Keratinocyte (primary cell): ENCODE measurements around the gene FAM43B. TPM values are rescaled to one million over a fixed set of nuclear protein-coding genes. Genes with fewer than 3 reads are reported as not detected.

Experiments
- DNase-seq: peaks from one replicate; pipeline ENCODE4 v3.0.0-alpha.2; 2011; ENCODE audit warnings: low read depth, missing footprints, low spot score
- FAIRE-seq: peaks from 2 replicates; lab custom pipeline; 2011; peaks lifted over from hg19 to GRCh38; lab: Jason Lieb, UNC
- H2AFZ ChIP-seq: 2 replicates; pipeline ENCODE4 v1.6.0; 2012; ENCODE audit warnings: low read length, control low read depth, inconsistent platforms; ENCODE audit not compliant: control insufficient read depth
- H3K27ac ChIP-seq: 2 replicates; pipeline ENCODE4 v1.5.1; 2011; ENCODE audit warnings: low read length; ENCODE audit not compliant: control insufficient read depth, insufficient read depth
- H3K27me3 ChIP-seq: 3 replicates; pipeline ENCODE4 v1.6.0; 2011; ENCODE audit warnings: low read length; ENCODE audit not compliant: control insufficient read depth, insufficient read depth; ENCODE audit errors: extremely low read depth
- H3K36me3 ChIP-seq, 2 experiments: 2 replicates in 1 of 2; 3 replicates in 1 of 2; pipeline ENCODE4 v1.5.1; 2011; ENCODE audit warnings: low read length in 2 of 2, mild to moderate bottlenecking in 1 of 2; ENCODE audit not compliant: control insufficient read depth in 2 of 2, insufficient read depth in 2 of 2; ENCODE audit errors: extremely low read depth in 1 of 2
- H3K4me1 ChIP-seq: 3 replicates; pipeline ENCODE4 v1.5.1; 2011; ENCODE audit warnings: low read length; ENCODE audit not compliant: control insufficient read depth, insufficient read depth; ENCODE audit errors: extremely low read depth
- H3K4me2 ChIP-seq: 3 replicates; pipeline ENCODE4 v1.6.0; 2011; ENCODE audit warnings: low read depth, low read length; ENCODE audit not compliant: control insufficient read depth, insufficient read depth; ENCODE audit errors: extremely low read depth
- H3K4me3 ChIP-seq, 3 experiments: fragments of 200-600 bp in 1 of 3; sonication (generic) in 1 of 3; 2 replicates in 2 of 3; 3 replicates in 1 of 3; pipeline ENCODE4 v1.5.1; 2011 to 2016; ENCODE audit warnings: low read length in 3 of 3, mild to moderate bottlenecking in 3 of 3, control low read depth in 2 of 3, inconsistent platforms in 1 of 3, low read depth in 1 of 3, mixed read lengths in 1 of 3, mixed run types in 1 of 3, moderate library complexity in 1 of 3; ENCODE audit not compliant: control insufficient read depth in 2 of 3, insufficient read depth in 2 of 3; ENCODE audit errors: extremely low read depth in 1 of 3
- H3K79me2 ChIP-seq: 2 replicates; pipeline ENCODE4 v1.6.0; 2012; ENCODE audit warnings: low read length; ENCODE audit not compliant: control insufficient read depth, insufficient read depth
- H3K9ac ChIP-seq: 3 replicates; pipeline ENCODE4 v1.6.0; 2011; ENCODE audit warnings: low read length; ENCODE audit not compliant: control insufficient read depth, insufficient read depth; ENCODE audit errors: extremely low read depth
- H3K9me1 ChIP-seq: 3 replicates; pipeline ENCODE4 v1.6.0; 2011; ENCODE audit warnings: low read length; ENCODE audit not compliant: control insufficient read depth, insufficient read depth; ENCODE audit errors: extremely low read depth
- H3K9me3 ChIP-seq: 2 replicates; pipeline ENCODE4 v1.5.1; 2012; ENCODE audit warnings: low read depth, low read length; ENCODE audit not compliant: control insufficient read depth
- H4K20me1 ChIP-seq: 3 replicates; pipeline ENCODE4 v1.6.0; 2011; ENCODE audit warnings: low read length; ENCODE audit not compliant: control insufficient read depth, insufficient read depth; ENCODE audit errors: extremely low read depth
- CTCF ChIP-seq, 3 experiments: IDR thresholded peaks in 1 of 3; conservative IDR thresholded peaks in 1 of 3; optimal IDR thresholded peaks in 1 of 3; 2 replicates in 2 of 3; 3 replicates in 1 of 3; pipeline versions ENCODE3 to v1.5.1; 2011; ENCODE audit warnings: low read length in 3 of 3, mild to moderate bottlenecking in 3 of 3, moderate library complexity in 2 of 3, control low read depth in 1 of 3, inconsistent platforms in 1 of 3; ENCODE audit not compliant: insufficient read depth in 2 of 3; ENCODE audit errors: extremely low read depth in 1 of 3
- EZH2 ChIP-seq: IDR thresholded peaks from one replicate; pipeline ENCODE4 v1.6.1; 2012; ENCODE audit warnings: inconsistent platforms, mild to moderate bottlenecking, low read length, moderate library complexity
- dilution Hi-C: fragments of 300-500 bp; cut with MboI; formaldehyde crosslinking; loops from one replicate; pipeline ENCODE4 v1.7.0; 2020; ENCODE audit warnings: low sequenced_read_pairs; ENCODE audit not compliant: extremely low pct_ligation_motif_present
- polyA plus RNA-seq, 5 experiments: library from polyadenylated mRNA; depleted of rRNA in 3 of 5; stranded (reverse) in 3 of 5; stranded (forward) in 1 of 5; unstranded in 1 of 5; fragments of >200 nt; gene quantifications; 1 replicate in 1 of 5; 2 replicates in 3 of 5; 3 replicates in 1 of 5; pipeline versions ENCODE4 v1.2.1 to v1.2.3, GENCODE V29; 2011 to 2012; ENCODE audit warnings: missing spikeins in 2 of 5, low read depth in 1 of 5, low replicate concordance in 1 of 5

The FAM43B gene
- polyA plus RNA-seq, 1 donor (not counting 4 experiments of a cell fraction or from before 2014, with no cell fraction given) = not detected

GRCh38 chr1:20528221-20528620 lies 24.2 kb upstream of the FAM43B start:
- DNase-seq (no peak), FAIRE-seq (no peak)
- no peaks in the 10 kb centered on the region for H3K4me1 ChIP-seq
- H4K20me1 ChIP-seq = no peaks in the 10 kb centered on the region
- no peak overlapping the region for H3K4me3 ChIP-seq
- no peaks in the 10 kb centered on the region for H3K79me2 ChIP-seq
- no peaks in the 10 kb centered on the region for H3K36me3 ChIP-seq
- TF ChIP-seq EZH2 = no peak
- no peak for TF ChIP-seq CTCF (optimal IDR thresholded peaks at IDR 0.05 in 1 of 3, IDR thresholded peaks at IDR 0.05 in 1 of 3, conservative IDR thresholded peaks at IDR 0.05 in 1 of 3; ENCODE audit: extremely low read depth in 1 of 3, insufficient read depth in 2 of 3, low read length in 3 of 3)
- no peak overlapping the region for H2AFZ ChIP-seq
- H3K27ac ChIP-seq = no peak overlapping the region
- H3K4me2 ChIP-seq = no peak overlapping the region
- dilution Hi-C loops = no loop called here
- H3K9ac ChIP-seq = no peak overlapping the region
- H3K9me1 ChIP-seq = no peaks in the 10 kb centered on the region
- peaks cover 18% of the 10 kb centered on the region for H3K27me3 ChIP-seq
- H3K9me3 ChIP-seq = no peaks in the 10 kb centered on the region

GRCh38 chr1:20530306-20530705 lies 22.1 kb upstream of the FAM43B start:
- Histone ChIP-seq H3K9ac (no peak overlapping the region), H3K4me3 (no peak overlapping the region), H3K4me1 (no peaks in the 10 kb centered on the region), H3K79me2 (no peaks in the 10 kb centered on the region), H3K36me3 (no peaks in the 10 kb centered on the region), H4K20me1 (no peaks in the 10 kb centered on the region), H3K27ac (no peak overlapping the region), H2AFZ (no peak overlapping the region), H3K9me1 (no peaks in the 10 kb centered on the region), H3K27me3 (peaks cover 32% of the 10 kb centered on the region), H3K4me2 (no peak overlapping the region), H3K9me3 (no peaks in the 10 kb centered on the region)
- dilution Hi-C loops = no loop called here
- no peak for FAIRE-seq
- no peak for DNase-seq
- no peak for TF ChIP-seq EZH2
- TF ChIP-seq CTCF (optimal IDR thresholded peaks at IDR 0.05 in 1 of 3, IDR thresholded peaks at IDR 0.05 in 1 of 3, conservative IDR thresholded peaks at IDR 0.05 in 1 of 3; ENCODE audit: extremely low read depth in 1 of 3, insufficient read depth in 2 of 3, low read length in 3 of 3) = no peak
